Islet precursor cell (in vitro differentiated cells): ENCODE measurements around the gene ADAM30.
A peak's percentile ranks its signal among the peaks of the same experiment; 100 is the strongest.

Experiments
- DNase-seq: peaks from one replicate; pipeline ENCODE4 v3.0.0-alpha.2; 2018

The ADAM30 gene

GRCh38 chr1:119906927-119907652 lies 10.8 kb upstream of the ADAM30 start:
- no peak for DNase-seq

GRCh38 chr1:119903443-119903835 lies 7.1 kb upstream of the ADAM30 start:
- DNase-seq: no peak

GRCh38 chr1:119902775-119903442 lies 6.6 kb upstream of the ADAM30 start:
- DNase-seq: no peak

- no peak for DNase-seq
Measured at GRCh38 chr1:119898981-119899720, 2.8 kb upstream of the ADAM30 start.

- no peak for DNase-seq
Measured at GRCh38 chr1:119898530-119898929, 2.2 kb upstream of the ADAM30 start.

- DNase-seq: no peak
Measured at GRCh38 chr1:119895102-119895501, 1.2 kb downstream of the ADAM30 start.

GRCh38 chr1:119893827-119894700 lies 2.3 kb downstream of the ADAM30 start:
- no peak for DNase-seq

GRCh38 chr1:119893238-119893791 lies 3.0 kb downstream of the ADAM30 start:
- no peak for DNase-seq

GRCh38 chr1:119891386-119891785 lies 4.9 kb downstream of the ADAM30 start:
- DNase-seq: no peak

GRCh38 chr1:119888476-119888875 lies 7.8 kb downstream of the ADAM30 start:
- no peak for DNase-seq

- no peak for DNase-seq
Measured at GRCh38 chr1:119887427-119887826, 8.9 kb downstream of the ADAM30 start.

- peak; percentile 79 for DNase-seq
Measured at GRCh38 chr1:119885903-119886783, 10.2 kb downstream of the ADAM30 start.

GRCh38 chr1:119884711-119885110 lies 11.6 kb downstream of the ADAM30 start:
- no peak for DNase-seq

GRCh38 chr1:119883826-119884225 lies 12.5 kb downstream of the ADAM30 start:
- no peak for DNase-seq

- DNase-seq: no peak
Measured at GRCh38 chr1:119882132-119883049, 13.9 kb downstream of the ADAM30 start.

GRCh38 chr1:119879510-119880434 lies 16.5 kb downstream of the ADAM30 start:
- DNase-seq: no peak

GRCh38 chr1:119878171-119878570 lies 18.1 kb downstream of the ADAM30 start:
- DNase-seq: no peak

GRCh38 chr1:119874186-119874585 lies 22.1 kb downstream of the ADAM30 start:
- DNase-seq: no peak
